K562 (cell line): ENCODE data around the gene CHAC1. TPM values are rescaled to one million over a fixed set of nuclear protein-coding genes. Genes with fewer than 3 reads are reported as not detected.

Experiments
- BCL6 ChIP-seq: fragments of 250-450 bp; sonication (Bioruptor Pico); IDR thresholded peaks from 2 replicates; pipeline ENCODE4 v1.4.0; 2020
- CHD2 ChIP-seq: IDR thresholded peaks from 2 replicates; pipeline ENCODE4 v1.6.1; 2011; ENCODE audit warnings: low read depth, low read length
- FOXJ2 ChIP-seq: fragments of 200-800 bp; sonication (Bioruptor generic); IDR thresholded peaks from 2 replicates; pipeline ENCODE4 v1.6.1; 2016; ENCODE audit warnings: missing genetic modification characterization, missing compliant biosample characterization
- JUND ChIP-seq, 2 experiments: IDR thresholded peaks; 2 replicates in 1 of 2; 3 replicates in 1 of 2; pipeline ENCODE4 v1.6.1; 2011; ENCODE audit warnings: borderline replicate concordance in 2 of 2, low read depth in 2 of 2, low read length in 2 of 2, improper control_type of control experiment in 1 of 2, missing biosample characterization in 1 of 2, missing genetic modification characterization in 1 of 2, missing genetic modification reagents in 1 of 2
- KAT8 ChIP-seq: fragments of 450-650 bp; IDR thresholded peaks from 2 replicates; pipeline ENCODE4 v1.6.1; 2016; ENCODE audit warnings: low read depth, mild to moderate bottlenecking
- MIER1 ChIP-seq: fragments of 450-650 bp; IDR thresholded peaks from 2 replicates; pipeline ENCODE4 v1.6.1; 2016; ENCODE audit warnings: antibody characterized with exemption, mild to moderate bottlenecking, low read depth
- PRDM10 ChIP-seq: fragments of 450-650 bp; IDR thresholded peaks from 2 replicates; pipeline ENCODE4 v1.6.1; 2018; ENCODE audit not compliant: partially characterized antibody
- TBP ChIP-seq: optimal IDR thresholded peaks from 2 replicates; pipeline ENCODE3; 2011; ENCODE audit warnings: low read depth, low read length, improper control_type of control experiment
- ZNF589 ChIP-seq: fragments of 200-800 bp; sonication (Bioruptor generic); IDR thresholded peaks from 2 replicates; pipeline ENCODE4 v1.6.1; 2016; ENCODE audit warnings: low read depth, missing genetic modification characterization, missing compliant biosample characterization
- ZNF696 ChIP-seq: fragments of 250-450 bp; sonication (Bioruptor Pico); conservative IDR thresholded peaks from 2 replicates; pipeline ENCODE4 v1.4.0; 2020; ENCODE audit warnings: mild to moderate bottlenecking, moderate library complexity
- polyA plus RNA-seq, 8 experiments: library from polyadenylated mRNA; depleted of rRNA in 4 of 8; stranded (reverse) in 5 of 8; unstranded in 3 of 8; fragments of >200 nt; fragmentation: Nextera tagmentation in 2 of 8; fragmentation: Illumina TruSeq in 1 of 8; extraction: Ambion mirVana in 2 of 8; extraction: Trizol in 1 of 8; gene quantifications; 2 replicates each; pipeline versions ENCODE4 v1.2.1 to v1.2.3, GENCODE V29; 2011 to 2014; ENCODE audit warnings: inconsistent platforms in 1 of 8, missing spikeins in 1 of 8
- total RNA-seq, 7 experiments: library from RNA; depleted of rRNA in 6 of 7; stranded (reverse); fragments of >200 nt in 6 of 7; fragmentation: Illumina TruSeq in 2 of 7; extraction: Trizol in 2 of 7; gene quantifications; 2 replicates each; pipeline versions ENCODE4 v1.2.1 to v1.2.3, GENCODE V29; 2011 to 2021; ENCODE audit warnings: low replicate concordance in 1 of 7
- TF ChIP-seq, protein P1 (sequence below): fragments of 200-400 bp; formaldehyde crosslinking; IDR thresholded peaks from 2 replicates; pipeline ENCODE4 v1.6.1; 2017; ENCODE audit warnings: mild to moderate bottlenecking, low read depth, low read length, moderate library complexity
- TF ChIP-seq, protein P2 (sequence below): fragments of 250-450 bp; sonication (Bioruptor Pico); IDR thresholded peaks from 2 replicates; pipeline ENCODE4 v1.8.0; 2021; ENCODE audit warnings: moderate library complexity, mild to moderate bottlenecking, inconsistent platforms
- TF ChIP-seq, protein P3 (sequence below): sonication (generic); formaldehyde crosslinking; IDR thresholded peaks from 2 replicates; pipeline ENCODE4 v1.8.0; 2022; ENCODE audit warnings: mild to moderate bottlenecking, missing genetic modification reagents

The CHAC1 gene
- total and polyA plus RNA-seq, 9 of the 15 experiments (the other 6 are each of a cell fraction or from before 2014, with no cell fraction given): 0.47 to 39.0 (median 7.5) TPM

GRCh38 chr15:40906091-40906990, 46.9 kb upstream of the CHAC1 start (continued):
- TF ChIP-seq PRDM10: peak; percentile 10
- no peak for TF ChIP-seq TBP
- peak; percentile 33; the same call in 1 of the 2 replicates for TF ChIP-seq JUND (IDR thresholded peaks at IDR 0.05; ENCODE audit: borderline replicate concordance, low read depth, low read length)
- no peak; the same call in 2 of the 3 replicates for TF ChIP-seq JUND (tag; IDR thresholded peaks at IDR 0.05; ENCODE audit: borderline replicate concordance, low read depth, low read length)
- TF ChIP-seq BCL6 (CRISPR knock-in tag): no peak
- TF ChIP-seq FOXJ2: no peak
- TF ChIP-seq, protein P1, sequence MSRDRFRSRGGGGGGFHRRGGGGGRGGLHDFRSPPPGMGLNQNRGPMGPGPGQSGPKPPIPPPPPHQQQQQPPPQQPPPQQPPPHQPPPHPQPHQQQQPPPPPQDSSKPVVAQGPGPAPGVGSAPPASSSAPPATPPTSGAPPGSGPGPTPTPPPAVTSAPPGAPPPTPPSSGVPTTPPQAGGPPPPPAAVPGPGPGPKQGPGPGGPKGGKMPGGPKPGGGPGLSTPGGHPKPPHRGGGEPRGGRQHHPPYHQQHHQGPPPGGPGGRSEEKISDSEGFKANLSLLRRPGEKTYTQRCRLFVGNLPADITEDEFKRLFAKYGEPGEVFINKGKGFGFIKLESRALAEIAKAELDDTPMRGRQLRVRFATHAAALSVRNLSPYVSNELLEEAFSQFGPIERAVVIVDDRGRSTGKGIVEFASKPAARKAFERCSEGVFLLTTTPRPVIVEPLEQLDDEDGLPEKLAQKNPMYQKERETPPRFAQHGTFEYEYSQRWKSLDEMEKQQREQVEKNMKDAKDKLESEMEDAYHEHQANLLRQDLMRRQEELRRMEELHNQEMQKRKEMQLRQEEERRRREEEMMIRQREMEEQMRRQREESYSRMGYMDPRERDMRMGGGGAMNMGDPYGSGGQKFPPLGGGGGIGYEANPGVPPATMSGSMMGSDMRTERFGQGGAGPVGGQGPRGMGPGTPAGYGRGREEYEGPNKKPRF: no peak
- no peak for TF ChIP-seq CHD2
- TF ChIP-seq, protein P2, sequence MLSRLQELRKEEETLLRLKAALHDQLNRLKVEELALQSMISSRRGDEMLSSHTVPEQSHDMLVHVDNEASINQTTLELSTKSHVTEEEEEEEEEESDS (CRISPR knock-in tag): no peak
- TF ChIP-seq KAT8: no peak
- TF ChIP-seq, protein P3, sequence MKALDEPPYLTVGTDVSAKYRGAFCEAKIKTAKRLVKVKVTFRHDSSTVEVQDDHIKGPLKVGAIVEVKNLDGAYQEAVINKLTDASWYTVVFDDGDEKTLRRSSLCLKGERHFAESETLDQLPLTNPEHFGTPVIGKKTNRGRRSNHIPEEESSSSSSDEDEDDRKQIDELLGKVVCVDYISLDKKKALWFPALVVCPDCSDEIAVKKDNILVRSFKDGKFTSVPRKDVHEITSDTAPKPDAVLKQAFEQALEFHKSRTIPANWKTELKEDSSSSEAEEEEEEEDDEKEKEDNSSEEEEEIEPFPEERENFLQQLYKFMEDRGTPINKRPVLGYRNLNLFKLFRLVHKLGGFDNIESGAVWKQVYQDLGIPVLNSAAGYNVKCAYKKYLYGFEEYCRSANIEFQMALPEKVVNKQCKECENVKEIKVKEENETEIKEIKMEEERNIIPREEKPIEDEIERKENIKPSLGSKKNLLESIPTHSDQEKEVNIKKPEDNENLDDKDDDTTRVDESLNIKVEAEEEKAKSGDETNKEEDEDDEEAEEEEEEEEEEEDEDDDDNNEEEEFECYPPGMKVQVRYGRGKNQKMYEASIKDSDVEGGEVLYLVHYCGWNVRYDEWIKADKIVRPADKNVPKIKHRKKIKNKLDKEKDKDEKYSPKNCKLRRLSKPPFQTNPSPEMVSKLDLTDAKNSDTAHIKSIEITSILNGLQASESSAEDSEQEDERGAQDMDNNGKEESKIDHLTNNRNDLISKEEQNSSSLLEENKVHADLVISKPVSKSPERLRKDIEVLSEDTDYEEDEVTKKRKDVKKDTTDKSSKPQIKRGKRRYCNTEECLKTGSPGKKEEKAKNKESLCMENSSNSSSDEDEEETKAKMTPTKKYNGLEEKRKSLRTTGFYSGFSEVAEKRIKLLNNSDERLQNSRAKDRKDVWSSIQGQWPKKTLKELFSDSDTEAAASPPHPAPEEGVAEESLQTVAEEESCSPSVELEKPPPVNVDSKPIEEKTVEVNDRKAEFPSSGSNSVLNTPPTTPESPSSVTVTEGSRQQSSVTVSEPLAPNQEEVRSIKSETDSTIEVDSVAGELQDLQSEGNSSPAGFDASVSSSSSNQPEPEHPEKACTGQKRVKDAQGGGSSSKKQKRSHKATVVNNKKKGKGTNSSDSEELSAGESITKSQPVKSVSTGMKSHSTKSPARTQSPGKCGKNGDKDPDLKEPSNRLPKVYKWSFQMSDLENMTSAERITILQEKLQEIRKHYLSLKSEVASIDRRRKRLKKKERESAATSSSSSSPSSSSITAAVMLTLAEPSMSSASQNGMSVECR: peak; percentile 75
- no peak for TF ChIP-seq ZNF696 (CRISPR knock-in tag)
- no peak for TF ChIP-seq MIER1
- 0 out of 2 replicates have a peak, but pooled peaks have one; percentile 34 for TF ChIP-seq ZNF589 (CRISPR knock-in tag)
